A549 (cell line): ENCODE data around the gene CDX2.

Experiments used
- BHLHE40 ChIP-seq: IDR thresholded peaks from 2 replicates; pipeline ENCODE4 v1.6.1; 2012; ENCODE audit warnings: low read depth, low read length, inconsistent platforms
- CEBPB ChIP-seq, 2 experiments: fragments of >200 bp in 1 of 2; sonication (Bioruptor Twin) in 1 of 2; formaldehyde crosslinking in 1 of 2; IDR thresholded peaks; 2 replicates each; pipeline ENCODE4 v1.6.1; 2012 to 2016
- CTCF ChIP-seq: fragments of >200 bp; sonication (Bioruptor Twin); formaldehyde crosslinking; IDR thresholded peaks from 3 replicates; pipeline ENCODE4 v1.5.1; 2016
- EHMT2 ChIP-seq: fragments of 200-600 bp; sonication (generic); IDR thresholded peaks from 2 replicates; pipeline ENCODE4 v1.6.1; 2016; ENCODE audit warnings: antibody characterized with exemption, low read depth, mild to moderate bottlenecking, moderate library complexity
- POLR2A ChIP-seq: IDR thresholded peaks from 2 replicates; pipeline ENCODE4 v1.6.1; 2012; ENCODE audit warnings: mild to moderate bottlenecking, low read length
- REST ChIP-seq: fragments of 200-600 bp; sonication (generic); IDR thresholded peaks from 2 replicates; pipeline ENCODE4 v1.6.1; 2016; ENCODE audit warnings: antibody characterized with exemption, mild to moderate bottlenecking, moderate library complexity
- RFX5 ChIP-seq: fragments of 450-650 bp; IDR thresholded peaks from 2 replicates; pipeline ENCODE4 v1.7.1; 2014; ENCODE audit warnings: antibody characterized with exemption, mild to moderate bottlenecking, moderate library complexity
- RNF2 ChIP-seq: fragments of 200-600 bp; sonication (generic); IDR thresholded peaks from 2 replicates; pipeline ENCODE4 v1.6.1; 2016; ENCODE audit warnings: low read depth, mild to moderate bottlenecking, antibody characterized with exemption, moderate library complexity, borderline replicate concordance

GRCh38 chr13:27964741-27965323 lies 4.3 kb downstream of the CDX2 start:
- TF ChIP-seq REST (no peak), POLR2A (no peak), CTCF (no peak), BHLHE40 (no peak), CEBPB (IDR thresholded peaks at IDR 0.05) (no peak), RFX5 (no peak), EHMT2 (no peak), RNF2 (no peak)
